Upper lobe of left lung (tissue), 4 donors: ENCODE results near the gene AP3S2.

Source experiments
- CTCF ChIP-seq, 6 experiments: fragments of 450-650 bp in 4 of 6; fragments of 200-600 bp in 2 of 6; sonication (generic) in 2 of 6; IDR thresholded peaks; one replicate each; pipeline ENCODE4 v1.5.1; 2016 to 2019; ENCODE audit warnings: antibody characterized with exemption in 6 of 6
- EP300 ChIP-seq, 4 donors: sonication (generic); formaldehyde crosslinking; IDR thresholded peaks; one replicate each; pipeline ENCODE4 v1.5.1; 2017; ENCODE audit warnings: antibody characterized with exemption in 4 of 4, control low read depth in 2 of 4
- POLR2A ChIP-seq, 4 donors: fragments of 450-650 bp; IDR thresholded peaks; one replicate each; pipeline ENCODE4 v1.5.1; 2016 to 2017; ENCODE audit warnings: antibody characterized with exemption in 4 of 4, mild to moderate bottlenecking in 2 of 4

GRCh38 chr15:89857673-89858072 lies 36.1 kb downstream of the AP3S2 start:
- no peak for TF ChIP-seq CTCF (IDR thresholded peaks at IDR 0.05)
- no peak for TF ChIP-seq POLR2A (IDR thresholded peaks at IDR 0.05)
- no peak for TF ChIP-seq EP300 (IDR thresholded peaks at IDR 0.05)
